Stimulated activated CD4-positive, alpha-beta T cell treated with anti-CD3 and anti-CD28 coated beads, TNF-alpha, amount 100 ng/mL, for 24 hours (primary cell): ENCODE measurements around the gene ARSK.
A peak's percentile ranks its signal among the peaks of the same experiment; 100 is the strongest.
"Not testable (repeated sequence)": the region's sequence is repeated elsewhere in the genome, so short reads cannot be mapped to it uniquely, and the experiment has no call there.

Experiments used
- DNase-seq, 3 experiments: peaks; one replicate each; pipeline ENCODE4 v3.0.0-alpha.2; 2020; ENCODE audit warnings: low read depth in 3 of 3

ARSK gene

DNA sequence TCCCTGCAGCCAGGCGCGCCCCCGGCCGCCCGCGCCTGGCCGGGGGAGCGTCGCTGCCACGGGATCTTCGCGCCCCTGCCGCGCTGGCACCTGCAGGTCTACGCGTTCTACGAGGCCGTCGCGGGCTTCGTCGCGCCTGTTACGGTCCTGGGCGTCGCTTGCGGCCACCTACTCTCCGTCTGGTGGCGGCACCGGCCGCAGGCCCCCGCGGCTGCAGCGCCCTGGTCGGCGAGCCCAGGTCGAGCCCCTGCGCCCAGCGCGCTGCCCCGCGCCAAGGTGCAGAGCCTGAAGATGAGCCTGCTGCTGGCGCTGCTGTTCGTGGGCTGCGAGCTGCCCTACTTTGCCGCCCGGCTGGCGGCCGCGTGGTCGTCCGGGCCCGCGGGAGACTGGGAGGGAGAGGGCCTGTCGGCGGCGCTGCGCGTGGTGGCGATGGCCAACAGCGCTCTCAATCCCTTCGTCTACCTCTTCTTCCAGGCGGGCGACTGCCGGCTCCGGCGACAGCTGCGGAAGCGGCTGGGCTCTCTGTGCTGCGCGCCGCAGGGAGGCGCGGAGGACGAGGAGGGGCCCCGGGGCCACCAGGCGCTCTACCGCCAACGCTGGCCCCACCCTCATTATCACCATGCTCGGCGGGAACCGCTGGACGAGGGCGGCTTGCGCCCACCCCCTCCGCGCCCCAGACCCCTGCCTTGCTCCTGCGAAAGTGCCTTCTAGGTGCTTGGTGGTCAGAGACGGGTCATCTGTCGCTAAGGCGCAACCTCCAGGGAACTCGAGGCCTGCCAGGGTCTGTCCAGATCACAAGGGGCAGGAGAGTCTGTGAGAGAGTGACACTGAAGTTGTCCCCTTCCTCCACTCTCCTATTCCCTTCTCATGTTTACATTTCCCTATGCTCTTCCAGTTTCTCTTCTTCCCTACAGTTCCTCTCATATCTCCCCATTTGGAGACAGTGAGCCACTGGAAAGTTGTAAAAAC, 66.3 kb downstream of the ARSK start:
- DNase-seq, result peak in 2 of 3 experiments; percentile 8 to 46

DNA sequence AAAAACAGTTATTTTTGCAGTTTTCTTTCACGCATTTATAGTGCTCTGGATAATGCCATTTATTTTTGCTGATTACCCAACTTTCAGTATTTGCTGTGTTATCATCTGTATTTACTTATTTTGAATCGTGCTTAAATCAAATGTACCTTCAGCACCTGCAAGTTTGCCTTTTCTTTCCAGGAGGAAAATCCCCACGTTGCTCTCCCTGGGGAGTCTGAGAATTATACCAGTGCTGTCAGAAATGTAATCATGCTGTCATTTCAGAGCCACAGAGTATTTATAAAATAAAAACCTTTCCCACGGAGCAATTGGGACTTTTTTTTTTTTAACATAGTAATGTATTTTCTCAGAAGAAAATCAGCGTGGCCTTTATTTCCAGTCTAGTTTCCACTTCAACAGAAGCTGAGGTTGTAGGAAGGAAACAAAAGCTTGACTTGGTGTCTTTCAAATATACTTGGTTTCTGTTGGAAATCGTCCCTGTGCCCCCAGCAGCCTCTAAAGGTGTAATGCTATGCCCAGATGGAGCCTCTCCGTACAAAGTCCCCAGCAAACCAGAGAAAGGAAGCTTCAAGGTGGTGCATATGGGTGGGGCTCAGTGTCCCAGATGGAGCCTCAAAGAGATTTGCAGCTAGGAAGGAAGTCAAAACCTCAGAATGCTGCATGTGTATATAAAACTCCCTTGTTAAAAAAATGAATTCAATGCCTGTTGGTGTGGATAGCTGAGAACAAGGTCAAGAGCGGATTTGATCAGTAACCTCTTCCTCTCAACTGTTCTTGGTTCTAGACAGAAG, 67.1 kb downstream of the ARSK start:
- no peak for DNase-seq

DNA sequence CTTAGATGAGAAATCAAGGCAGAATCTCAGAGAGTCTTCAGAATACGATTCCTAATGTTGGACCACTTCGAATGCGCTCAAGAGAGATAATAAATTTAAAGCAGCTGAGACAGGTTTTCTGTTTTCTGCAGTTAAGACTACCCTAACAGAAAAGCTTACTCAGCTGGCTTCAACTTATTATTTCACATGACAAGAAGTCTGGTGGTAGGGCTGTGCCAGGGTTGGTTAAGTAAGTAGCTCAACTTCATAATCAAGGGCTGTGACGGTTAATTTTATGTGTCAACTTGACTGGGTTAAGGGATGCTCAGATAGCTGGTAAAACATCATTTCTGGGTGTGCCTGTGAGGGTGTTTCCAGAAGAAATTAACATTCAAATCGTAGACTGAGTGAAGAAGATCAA, 68.8 kb downstream of the ARSK start:
- DNase-seq, result no peak

DNA sequence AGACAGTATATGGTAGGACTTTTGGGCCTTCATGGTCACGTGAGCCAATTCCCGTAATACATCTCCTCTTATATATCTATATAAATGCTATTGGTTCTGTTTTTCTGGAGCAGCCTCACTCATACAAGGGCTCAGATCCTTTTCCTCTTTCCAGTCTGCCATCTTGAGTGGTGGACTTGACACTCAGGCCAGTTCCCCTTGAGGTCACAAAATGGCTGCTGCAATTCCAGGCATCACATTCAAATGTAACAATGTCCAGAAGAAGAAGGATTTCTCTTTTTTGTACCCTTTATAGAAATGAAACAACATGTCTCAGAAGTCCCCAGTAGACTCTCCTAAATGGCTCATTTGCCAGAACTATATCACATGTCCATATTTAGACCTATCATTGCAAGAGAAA, 69.5 kb downstream of the ARSK start:
- no peak for DNase-seq

DNA sequence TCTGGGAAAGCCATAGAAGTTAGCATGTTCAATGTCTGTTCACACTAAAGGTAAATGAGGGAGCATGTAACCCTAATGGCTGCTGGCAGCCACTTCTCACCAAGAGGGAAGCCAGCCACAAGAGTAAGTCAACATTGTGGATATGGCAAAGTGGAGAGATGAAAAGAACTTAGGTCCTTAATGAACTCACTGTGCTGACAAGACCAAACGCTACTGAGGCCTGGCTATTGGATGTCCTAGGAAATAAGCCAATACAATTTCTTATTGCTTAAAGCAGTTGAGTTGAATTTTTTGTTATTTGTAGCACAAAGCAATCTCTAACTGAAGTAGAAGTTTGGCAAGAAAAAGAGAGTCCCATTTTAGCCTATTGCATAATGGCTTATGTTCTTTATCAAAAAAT, 71.8 kb downstream of the ARSK start:
- no peak for DNase-seq

DNA sequence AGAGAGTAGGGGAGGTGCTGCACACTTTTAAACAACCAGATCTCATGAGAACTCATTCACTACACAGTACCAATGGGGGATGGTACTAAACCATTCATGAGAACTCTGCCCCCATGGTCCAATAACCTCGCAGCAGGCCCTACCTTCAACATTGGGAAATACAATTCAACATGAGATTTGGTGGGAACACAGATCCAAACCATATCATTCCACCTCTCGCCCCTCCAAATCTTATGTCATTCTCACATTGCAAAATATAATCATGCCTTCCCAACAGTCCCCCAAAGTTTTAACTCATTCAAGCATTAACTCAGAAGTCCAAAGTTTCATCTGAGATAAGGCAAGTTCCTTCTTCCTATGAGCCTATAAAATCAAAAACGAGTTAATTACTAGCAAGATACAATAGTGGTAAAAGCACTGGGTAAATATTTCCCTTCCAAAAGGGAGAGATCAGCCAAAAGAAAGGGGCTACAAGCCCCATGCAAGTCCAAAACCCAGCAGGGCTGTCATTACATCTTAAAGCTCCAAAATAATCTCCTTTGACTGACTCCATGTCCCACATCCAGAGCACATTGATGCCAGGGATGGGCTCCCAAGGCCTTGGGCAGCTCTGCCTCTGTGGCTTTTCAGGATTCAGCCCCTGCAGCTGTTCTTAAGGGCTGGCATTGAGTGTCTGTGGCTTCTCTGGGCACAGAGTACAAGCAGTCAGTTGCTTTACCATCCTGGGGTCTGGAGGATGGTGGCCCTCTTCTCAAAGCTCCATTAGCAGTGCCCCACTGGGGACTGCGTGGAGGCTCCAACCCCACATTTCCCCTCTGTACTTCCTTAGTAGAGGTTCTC, 73.3 kb downstream of the ARSK start:
- no peak for DNase-seq

DNA sequence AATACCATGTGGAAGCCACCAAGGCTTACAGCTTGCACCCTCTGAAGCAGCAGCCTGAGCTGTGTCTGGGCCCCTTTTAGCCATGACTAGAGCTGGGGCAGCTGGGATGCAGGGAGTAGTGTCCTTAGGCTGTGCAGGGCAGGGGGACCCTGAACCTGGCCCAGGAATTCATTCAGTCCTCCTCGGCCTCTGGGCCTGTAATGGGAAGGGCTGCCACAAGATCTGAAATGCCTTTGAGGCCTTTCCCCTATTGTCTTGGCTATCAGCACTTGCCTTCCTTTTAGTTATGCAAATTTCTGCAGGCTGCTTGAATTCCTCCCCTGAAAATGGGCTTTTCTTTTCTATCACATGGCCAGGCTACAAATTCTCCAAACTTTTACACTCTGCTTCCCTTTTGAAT, 74.0 kb downstream of the ARSK start:
- no peak for DNase-seq

DNA sequence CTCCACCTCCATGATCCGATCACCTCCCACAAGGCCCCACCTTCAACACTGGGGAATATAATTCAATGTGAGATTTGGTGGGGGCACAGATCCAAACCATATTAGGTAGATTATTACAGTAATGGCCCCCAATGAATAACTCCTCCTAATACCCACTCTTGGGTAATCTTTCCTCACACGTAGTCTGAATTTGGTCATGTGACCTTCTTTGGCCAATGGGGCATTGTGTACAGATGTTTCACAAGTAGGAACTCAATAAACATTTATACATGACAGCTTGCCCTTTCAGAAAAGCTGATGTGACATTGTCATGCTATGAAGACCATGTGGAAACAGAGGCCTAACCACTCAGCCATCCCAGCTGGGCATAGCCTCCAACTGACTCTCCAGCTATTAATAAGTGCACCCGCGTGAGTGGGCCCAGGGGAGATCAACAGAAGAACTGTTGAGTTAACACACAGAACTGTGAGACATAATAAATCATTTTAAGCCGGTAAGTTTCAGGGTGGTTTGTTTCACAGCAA, 75.6 kb downstream of the ARSK start:
- DNase-seq, result no peak

DNA sequence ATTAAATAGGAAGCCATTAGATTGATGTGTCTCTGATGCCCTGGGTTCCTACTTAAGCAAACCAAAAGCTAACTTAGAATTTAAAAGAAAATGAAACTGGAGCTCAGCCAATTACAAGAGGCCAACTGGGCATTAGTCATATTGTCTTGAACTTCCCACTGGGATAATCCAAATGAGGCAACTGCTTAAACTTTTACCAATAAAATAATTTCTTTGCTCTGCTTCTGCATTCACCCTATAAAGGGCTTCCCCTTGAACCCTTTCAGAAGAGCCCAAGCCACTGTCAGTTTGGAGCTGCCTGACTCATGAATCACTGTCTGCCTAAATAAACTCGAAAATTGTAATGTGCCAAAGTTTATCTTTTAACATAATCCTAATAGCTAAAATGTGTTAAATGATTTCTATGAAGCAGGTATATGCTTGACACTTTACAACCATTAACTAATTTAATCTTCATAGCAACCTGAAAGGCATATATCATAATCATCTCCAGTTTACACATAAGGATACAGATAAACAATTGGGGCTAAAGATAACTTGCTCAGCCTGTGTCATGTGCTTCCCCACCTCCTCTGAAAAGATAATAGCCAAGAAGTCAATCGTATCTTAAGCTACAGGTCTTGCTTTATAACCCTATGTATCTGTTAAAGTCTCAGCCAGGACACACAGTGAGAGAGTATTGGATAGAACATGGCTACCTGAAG, 76.5 kb downstream of the ARSK start:
- DNase-seq, result no peak

DNA sequence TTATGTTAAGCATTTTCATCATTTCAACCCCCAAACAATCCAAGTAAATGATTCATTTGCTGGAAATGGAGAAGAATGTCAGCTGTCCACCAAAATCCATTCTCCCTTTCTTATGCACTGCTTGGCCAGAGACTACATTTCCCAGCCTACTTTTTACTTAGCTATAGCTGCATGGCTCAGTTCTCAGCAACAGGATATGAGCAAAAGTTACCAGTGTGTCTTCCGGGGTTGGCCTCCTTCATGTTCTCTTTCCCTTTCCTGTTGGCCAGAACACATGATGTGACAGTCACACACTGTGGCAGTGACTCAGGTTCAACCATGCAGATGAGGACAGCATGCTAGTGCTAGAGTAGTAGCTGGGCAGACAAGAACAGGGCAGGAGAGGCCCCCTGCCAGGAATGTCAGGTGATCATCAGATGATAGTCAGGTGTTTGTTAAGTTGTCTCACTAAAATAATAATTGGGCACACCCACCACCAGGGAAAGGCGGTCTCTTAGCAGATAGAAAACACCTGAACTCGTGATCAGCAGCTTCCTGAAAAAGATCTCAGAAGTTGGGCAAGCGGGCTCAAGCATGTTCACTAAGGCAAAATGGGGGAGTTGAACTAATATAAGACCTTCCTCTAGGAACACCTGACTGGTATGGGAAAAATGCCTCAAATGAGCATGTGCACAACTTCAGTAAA, 77.2 kb downstream of the ARSK start:
- DNase-seq, result peak; percentile 44 to 63 (median 57)

DNA sequence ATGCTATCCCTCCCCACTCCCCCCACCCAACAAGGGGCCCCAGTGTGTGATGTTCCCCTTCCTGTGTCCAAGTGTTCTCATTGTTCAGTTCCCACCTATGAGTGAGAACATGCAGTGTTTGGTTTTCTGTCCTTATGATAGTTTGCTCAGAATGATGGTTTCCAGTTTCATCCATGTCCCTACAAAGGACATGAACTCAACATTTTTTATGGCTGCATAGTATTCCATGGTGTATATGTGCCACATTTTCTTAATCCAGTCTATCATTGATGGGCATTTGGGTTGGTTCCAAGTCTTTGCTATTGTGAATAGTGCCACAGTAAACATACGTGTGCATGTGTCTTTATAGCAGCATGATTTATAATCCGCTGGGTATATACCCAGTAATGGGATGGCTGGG, 78.0 kb downstream of the ARSK start:
- not testable (repeated sequence) for DNase-seq

DNA sequence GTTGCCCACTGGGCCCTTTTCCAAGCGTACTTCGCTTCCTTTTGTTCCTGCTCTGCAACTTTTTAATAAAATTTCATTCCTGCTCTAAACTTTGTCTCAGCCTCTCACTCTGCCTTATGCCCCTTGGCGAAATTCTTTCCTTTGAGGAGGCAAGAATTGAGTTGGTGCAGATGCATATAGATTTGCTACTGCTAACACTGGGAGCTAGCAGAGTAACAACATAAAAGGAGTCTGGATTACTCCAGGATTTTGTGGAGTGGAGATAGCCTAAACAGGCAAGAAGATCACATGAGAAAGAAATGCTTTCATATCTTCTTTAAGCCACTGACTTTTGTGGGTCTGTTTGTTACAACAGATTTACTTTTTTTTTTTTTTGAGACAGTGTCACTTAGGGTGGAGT, 78.8 kb downstream of the ARSK start:
- DNase-seq, result no peak

DNA sequence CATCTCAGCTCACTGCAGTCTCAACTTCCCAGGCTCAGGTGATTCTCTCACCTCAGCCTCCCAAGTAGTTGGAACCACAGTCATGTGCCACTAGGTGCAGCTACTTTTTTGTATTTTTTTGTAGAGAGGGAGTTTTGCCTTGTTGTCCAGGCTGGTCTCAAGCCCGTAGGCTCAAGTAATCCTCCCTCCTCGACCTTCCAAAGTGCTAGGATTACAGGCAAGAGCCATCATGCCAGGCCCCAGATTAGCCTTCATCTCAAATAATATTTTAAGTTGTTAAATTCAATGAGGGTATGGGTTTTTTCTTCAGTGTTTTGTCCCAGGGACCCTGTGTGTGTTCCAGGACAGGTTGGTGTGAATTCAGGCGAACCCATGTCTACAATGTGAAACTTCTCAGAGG, 79.2 kb downstream of the ARSK start:
- no peak for DNase-seq

DNA sequence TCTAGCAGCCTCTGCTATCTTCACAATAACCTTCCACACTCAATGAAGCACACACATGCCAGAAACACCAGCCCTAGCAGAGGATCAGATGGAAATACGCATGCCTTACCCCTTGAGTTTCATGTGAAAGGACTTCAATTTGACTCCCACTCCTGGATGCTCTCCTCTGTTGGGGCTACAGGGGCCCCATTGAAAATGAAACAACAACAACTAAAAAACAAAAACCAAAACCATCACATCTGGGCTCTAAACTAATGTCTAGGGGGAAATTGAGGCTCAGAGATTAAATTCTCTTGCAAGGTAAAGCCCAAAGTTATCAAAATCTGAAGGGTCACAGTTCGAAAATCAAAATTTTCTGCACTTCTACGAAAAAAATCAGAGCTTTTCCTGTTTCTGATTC, 83.7 kb downstream of the ARSK start:
- DNase-seq, result no peak

DNA sequence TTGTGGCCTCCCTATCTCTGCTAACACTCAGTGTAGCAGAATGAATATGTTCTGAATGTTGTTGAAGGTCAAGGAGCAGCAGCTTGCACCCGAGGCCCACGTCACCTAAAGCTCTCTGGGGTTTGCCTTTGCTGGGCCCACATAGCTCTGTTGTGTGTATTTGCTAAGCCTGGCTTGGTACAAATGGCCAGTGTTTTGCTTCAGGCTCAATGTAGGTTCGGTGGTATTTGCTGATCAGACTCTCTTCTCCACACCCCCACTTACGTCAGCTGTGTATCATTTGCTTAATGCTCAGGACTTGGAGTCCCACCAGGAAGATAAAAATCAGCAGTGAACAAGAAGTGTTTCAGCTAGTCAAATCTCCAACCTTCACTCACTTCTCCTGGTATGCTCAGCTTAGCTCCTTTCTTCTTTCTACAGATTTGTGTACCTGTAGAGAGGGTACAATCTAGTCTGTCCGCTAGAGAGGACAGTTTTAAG, 86.9 kb downstream of the ARSK start:
- no peak for DNase-seq

DNA sequence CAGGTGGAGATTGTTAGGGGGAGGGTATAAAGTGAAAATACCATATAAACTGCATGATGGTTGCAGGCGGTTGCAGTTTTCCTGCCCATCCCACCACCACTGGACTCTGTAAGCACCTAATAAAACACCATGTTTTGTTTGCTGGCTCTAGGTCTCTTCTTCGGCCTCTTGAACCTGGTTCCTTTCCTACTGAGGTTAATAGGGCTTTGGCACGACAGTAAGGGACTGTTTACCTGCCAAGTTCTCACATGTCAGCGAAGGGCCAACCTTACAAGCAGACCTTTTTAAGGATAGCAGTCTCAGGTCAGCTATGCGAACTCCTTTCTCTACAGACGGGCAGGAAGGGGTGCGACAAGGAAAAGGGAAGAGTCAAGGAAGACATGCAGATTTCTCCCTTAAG, 88.3 kb downstream of the ARSK start:
- DNase-seq, result no peak

DNA sequence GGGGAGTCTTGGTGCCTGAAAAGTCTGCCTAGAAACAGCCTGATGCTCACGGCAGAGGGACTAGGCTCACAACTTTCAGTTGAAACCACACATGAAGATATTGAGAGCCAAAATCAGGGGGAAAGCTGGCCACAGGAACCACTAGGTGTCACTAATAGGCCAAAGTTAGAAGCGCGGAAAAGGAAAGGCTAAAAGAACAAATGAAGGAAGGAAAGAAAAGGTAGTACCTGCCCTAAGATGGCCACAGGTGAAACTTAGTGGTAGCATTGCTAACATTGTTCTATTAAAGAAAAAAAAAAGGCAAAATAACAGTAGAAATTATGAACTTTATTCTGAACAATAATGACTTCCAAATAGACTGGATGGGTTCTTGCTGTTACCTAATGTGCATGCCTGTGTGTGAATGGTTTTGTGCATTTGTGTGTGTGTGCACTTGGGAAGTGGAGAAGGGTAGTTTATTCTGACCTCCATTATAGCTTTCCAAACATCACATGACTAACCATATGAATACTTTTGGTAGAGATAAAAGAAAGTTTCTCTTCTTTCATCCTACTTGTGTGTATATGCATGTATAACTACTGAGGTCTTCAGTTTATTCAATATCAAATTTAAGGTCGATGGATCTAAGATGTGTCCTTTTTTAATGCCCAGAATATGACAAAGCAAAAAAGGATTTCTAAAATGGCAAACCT, 89.6 kb downstream of the ARSK start:
- DNase-seq, result peak in 2 of 3 experiments; percentile 14 to 41

DNA sequence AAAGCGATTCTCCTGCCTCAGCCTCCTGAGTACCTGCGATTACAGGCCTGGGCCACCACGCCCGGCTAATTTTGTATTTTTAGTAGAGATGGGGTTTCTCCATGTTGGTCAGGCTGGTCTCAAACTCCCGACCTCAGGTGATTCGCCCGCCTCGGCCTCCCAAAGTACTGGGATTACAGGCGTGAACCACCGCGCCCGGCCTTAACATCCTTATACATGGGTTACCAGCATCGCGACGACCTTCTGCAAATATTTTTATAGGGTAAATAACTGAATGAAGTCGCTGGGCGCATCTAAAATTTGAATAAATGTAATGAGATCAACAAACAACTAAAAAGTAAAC, 91.3 kb downstream of the ARSK start:
- not testable (repeated sequence) for DNase-seq

DNA sequence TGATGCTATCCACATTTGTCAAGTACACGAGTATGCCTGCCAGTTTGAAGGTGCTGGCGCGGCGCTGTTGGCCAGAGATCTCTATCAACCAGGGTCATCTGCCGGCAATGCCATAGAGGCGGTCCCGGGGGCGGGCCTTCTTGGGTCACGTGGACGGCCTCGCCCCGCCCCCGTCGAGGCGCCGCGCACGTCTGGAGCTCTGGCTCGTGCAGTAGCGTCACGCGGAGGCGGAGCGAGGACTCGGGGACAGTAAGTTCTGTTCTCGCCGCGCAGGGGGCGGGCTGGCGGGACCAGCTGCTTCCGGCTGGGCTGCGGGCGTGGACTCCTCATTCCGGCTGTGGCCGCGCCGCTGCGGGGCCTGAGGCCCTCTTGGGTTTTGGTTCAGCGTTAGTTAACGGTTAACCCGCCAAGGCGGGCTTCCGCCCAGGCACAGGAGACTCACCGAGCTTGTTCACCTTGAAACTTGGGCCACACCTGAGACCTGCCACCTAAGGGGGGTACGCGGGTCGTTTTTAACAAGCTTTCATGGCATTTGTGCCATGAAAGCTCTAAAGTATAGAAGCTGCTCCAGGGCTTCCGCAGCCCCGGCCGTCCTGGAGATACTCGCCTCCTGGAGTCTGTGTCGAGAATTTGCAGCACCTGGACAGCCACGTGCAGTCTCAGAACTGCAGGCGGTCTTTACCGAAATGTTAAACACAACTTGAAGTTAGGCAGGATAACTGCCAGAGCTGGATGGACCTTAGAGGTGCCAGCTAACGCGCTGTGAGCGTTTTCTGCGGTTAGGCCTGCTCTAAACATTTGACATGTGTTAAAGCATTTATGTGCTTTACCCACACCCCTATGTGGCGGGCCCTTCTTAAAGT, 91.9 kb downstream of the ARSK start, which contains the start of gene RFESD:
Gene RFESD, plus strand, starts transcription at position 209 of the 863 bp plus-strand sequence. CDS start 5,495 bp downstream, outside the sequence.
- peak; percentile 89 to 96 (median 91) for DNase-seq
